DMS 273 (cell line): Measurements from ENCODE around the gene ADGRV1.

ENCODE experiments used
- DNase-seq: peaks from one replicate; lab custom pipeline; 2025; ENCODE audit not compliant: unreplicated experiment; lab: John Stamatoyannopoulos, UW

The ADGRV1 gene

GRCh38 chr5:91146230-91146629 is 587.6 kb downstream of the ADGRV1 start:
- no peak for DNase-seq

- DNase-seq, result peak; percentile 19
Measured at GRCh38 chr5:91146905-91147600, 588.5 kb downstream of the ADGRV1 start.

GRCh38 chr5:91150234-91150633 is 591.6 kb downstream of the ADGRV1 start:
- DNase-seq, result no peak

GRCh38 chr5:91150636-91151035 is 592.0 kb downstream of the ADGRV1 start:
- DNase-seq, result no peak

- no peak for DNase-seq
Measured at GRCh38 chr5:91151947-91152346, 593.4 kb downstream of the ADGRV1 start.

- no peak for DNase-seq
Measured at GRCh38 chr5:91154338-91154737, 595.7 kb downstream of the ADGRV1 start.

- no peak for DNase-seq
Measured at GRCh38 chr5:91155274-91155673, 596.7 kb downstream of the ADGRV1 start.

GRCh38 chr5:91156242-91156641 is 597.6 kb downstream of the ADGRV1 start:
- no peak for DNase-seq

GRCh38 chr5:91158011-91158410 is 599.4 kb downstream of the ADGRV1 start:
- no peak for DNase-seq

GRCh38 chr5:91159647-91160046 is 601.0 kb downstream of the ADGRV1 start:
- no peak for DNase-seq

- DNase-seq, result no peak
Measured at GRCh38 chr5:91160714-91161285, 602.2 kb downstream of the ADGRV1 start.

GRCh38 chr5:91162534-91163381 is 604.2 kb downstream of the ADGRV1 start:
- no peak for DNase-seq

GRCh38 chr5:91164424-91164823 is 605.8 kb downstream of the ADGRV1 start:
- no peak for DNase-seq

GRCh38 chr5:91166059-91166807 is 607.6 kb downstream of the ADGRV1 start:
- DNase-seq, result no peak

- no peak for DNase-seq
Measured at GRCh38 chr5:91168859-91169258, 610.3 kb downstream of the ADGRV1 start.

- DNase-seq, result no peak
Measured at GRCh38 chr5:91170266-91170665, 611.7 kb downstream of the ADGRV1 start.

- no peak for DNase-seq
Measured at GRCh38 chr5:91171322-91171721, 612.7 kb downstream of the ADGRV1 start.

- DNase-seq, result peak; percentile 28
Measured at GRCh38 chr5:91174396-91174795, 615.8 kb downstream of the ADGRV1 start.

- DNase-seq, result peak; percentile 19
Measured at GRCh38 chr5:91175708-91176107, 617.1 kb downstream of the ADGRV1 start.

- DNase-seq, result peak; percentile 80
Measured at GRCh38 chr5:91176288-91177016, 617.9 kb downstream of the ADGRV1 start.

- peak; percentile 32 for DNase-seq
Measured at GRCh38 chr5:91177085-91177484, 618.5 kb downstream of the ADGRV1 start.
